ENCODE measurements around the gene MYL5. TPM values are rescaled to one million over a fixed set of nuclear protein-coding genes. Genes with fewer than 3 reads are reported as not detected.

Gene MYL5
- total RNA-seq, 2 donors from 2014 or later: 14.6 to 25.7 TPM

DNA sequence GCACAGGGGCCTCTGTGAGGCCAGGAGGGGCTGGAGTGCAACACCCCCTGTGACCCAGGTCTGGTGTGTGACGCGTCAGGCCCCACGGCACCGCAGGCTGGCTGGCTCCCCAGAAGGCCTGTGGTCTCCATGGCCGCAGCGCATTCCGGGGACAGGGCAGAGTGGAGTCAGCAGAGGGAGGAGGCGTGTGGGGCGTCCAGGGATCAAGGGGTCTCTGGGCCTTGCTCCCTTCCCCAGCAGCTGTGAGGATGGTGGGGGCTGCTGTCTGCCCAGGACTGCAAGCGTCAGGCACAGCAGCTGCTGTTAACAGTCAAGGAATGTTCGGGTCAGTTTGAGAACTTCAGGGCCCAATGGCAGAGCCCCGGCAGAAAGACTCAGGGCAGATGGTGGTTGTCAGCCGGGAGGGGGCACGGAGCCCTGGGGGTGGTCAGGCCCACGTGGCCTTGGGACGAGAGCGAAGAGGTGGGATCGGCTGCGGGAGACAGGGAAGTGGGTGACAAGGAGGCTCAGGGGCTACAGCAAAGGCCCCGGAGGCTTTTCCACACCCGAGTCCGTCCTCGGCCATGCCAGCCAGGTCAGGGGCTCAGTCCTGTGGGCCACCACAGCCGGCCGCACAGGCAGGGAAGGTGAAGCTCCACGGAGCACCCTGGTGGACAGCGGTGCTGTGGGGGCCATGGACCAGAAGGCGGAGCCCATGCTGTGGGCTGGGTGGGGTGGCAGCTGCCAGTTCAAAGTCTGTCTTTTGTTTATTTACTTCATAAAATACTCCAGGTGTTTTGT, 49.6 kb downstream of the MYL5 start:
- H3K9me3 ChIP-seq: no peaks in the 10 kb centered on the region
- intact Hi-C loops (cut with DNase I): no loop called here
- H3K27me3 ChIP-seq (replicated peaks; ENCODE audit: insufficient read depth): no peaks in the 10 kb centered on the region
- H3K4me1 ChIP-seq (replicated peaks): no peaks in the 10 kb centered on the region
- no peak for DNase-seq (ENCODE audit: low spot score)
- H3K36me3 ChIP-seq: no peaks in the 10 kb centered on the region
- no peak overlapping the region for H3K27ac ChIP-seq
- WGBS: 97% methylated on average over 22 of the region's 28 CpGs
- TF ChIP-seq, protein P1, sequence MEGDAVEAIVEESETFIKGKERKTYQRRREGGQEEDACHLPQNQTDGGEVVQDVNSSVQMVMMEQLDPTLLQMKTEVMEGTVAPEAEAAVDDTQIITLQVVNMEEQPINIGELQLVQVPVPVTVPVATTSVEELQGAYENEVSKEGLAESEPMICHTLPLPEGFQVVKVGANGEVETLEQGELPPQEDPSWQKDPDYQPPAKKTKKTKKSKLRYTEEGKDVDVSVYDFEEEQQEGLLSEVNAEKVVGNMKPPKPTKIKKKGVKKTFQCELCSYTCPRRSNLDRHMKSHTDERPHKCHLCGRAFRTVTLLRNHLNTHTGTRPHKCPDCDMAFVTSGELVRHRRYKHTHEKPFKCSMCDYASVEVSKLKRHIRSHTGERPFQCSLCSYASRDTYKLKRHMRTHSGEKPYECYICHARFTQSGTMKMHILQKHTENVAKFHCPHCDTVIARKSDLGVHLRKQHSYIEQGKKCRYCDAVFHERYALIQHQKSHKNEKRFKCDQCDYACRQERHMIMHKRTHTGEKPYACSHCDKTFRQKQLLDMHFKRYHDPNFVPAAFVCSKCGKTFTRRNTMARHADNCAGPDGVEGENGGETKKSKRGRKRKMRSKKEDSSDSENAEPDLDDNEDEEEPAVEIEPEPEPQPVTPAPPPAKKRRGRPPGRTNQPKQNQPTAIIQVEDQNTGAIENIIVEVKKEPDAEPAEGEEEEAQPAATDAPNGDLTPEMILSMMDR (IDR thresholded peaks at IDR 0.05): no peak
- H3K4me3 ChIP-seq: no peak overlapping the region

DNA sequence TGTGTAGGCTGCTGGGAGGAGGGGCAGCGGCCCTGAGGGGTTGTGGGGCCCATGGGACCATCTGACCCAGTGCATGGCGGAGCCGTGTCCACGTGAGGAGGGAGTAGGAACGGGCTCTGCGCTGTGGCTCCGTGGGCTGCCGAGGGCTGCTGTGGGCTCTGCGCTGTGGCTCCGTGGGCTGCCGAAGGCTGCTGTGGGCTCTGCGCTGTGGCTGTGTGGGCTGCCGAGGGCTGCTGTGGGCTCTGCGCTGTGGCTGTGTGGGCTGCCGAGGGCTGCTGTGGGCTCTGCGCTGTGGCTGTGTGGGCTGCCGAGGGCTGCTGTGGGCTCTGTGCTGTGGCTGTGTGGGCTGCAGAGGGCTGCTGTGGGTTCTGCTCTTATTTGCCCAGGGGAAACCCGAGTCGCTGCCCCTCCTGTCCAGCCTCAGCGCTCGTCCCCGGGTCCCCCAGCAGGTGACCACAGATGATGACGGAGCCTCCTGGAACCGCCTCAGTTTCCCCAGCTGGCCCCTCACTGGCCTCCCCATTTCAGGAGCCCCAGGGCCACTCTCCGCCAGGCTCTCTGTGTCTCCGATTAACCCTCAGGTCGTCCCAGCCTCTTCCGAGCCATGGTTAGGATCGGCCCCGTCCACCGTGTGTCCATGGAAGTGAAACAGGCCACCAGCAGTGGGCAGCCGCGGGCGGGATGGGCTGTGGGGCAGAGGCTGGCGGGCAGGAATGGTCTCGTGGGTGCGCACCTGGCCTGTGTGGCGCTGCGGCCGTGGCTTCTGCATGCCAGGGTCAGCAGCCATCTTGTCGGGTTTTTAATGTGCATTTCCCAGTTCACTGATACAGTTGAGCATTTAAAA, 51.3 kb downstream of the MYL5 start:
- no peak for DNase-seq (ENCODE audit: low spot score)
- intact Hi-C loops (cut with DNase I): no loop called here
- no peak overlapping the region for H3K4me3 ChIP-seq
- 90% methylated on average over 36 of the region's 41 CpGs for WGBS
- no peaks in the 10 kb centered on the region for H3K4me1 ChIP-seq (replicated peaks)
- H3K27ac ChIP-seq: no peak overlapping the region
- TF ChIP-seq, protein P1 (IDR thresholded peaks at IDR 0.05): no peak
- TF ChIP-seq POLR2AphosphoS5 (IDR thresholded peaks at IDR 0.05) (no peak), POLR2A (IDR thresholded peaks at IDR 0.05) (no peak)
- H3K27me3 ChIP-seq (replicated peaks; ENCODE audit: insufficient read depth): no peaks in the 10 kb centered on the region
- no peaks in the 10 kb centered on the region for H3K36me3 ChIP-seq
- H3K9me3 ChIP-seq: no peaks in the 10 kb centered on the region

DNA sequence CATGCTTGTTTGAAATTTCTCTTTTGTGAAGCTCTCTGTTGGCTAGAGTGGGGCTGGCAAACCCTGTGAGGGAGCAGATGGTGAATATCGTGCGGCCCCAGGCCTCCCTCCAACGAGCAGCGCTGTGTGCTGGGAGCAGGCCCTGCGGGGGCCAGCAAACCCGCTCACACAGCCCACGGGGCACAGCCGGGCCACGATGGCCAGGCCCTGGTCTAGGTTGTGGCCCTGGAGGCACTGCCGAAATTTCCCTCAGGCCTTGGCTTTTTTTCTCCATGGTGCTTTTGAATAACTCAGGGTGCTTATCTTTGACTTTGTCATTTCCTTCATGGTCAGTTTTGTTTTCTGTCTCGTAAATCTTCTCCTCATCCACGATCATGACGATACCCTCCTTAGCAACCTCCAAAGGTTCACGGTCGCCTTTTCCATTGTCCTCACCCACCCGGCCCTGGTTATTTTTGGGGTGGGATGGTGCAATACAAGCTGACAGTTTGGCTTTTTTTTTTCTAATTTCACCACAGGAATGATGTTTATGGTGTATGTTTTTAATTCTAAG, 52.0 kb downstream of the MYL5 start:
- no peak for TF ChIP-seq POLR2A (IDR thresholded peaks at IDR 0.05)
- TF ChIP-seq, protein P1 (IDR thresholded peaks at IDR 0.05): no peak
- TF ChIP-seq POLR2AphosphoS5 (IDR thresholded peaks at IDR 0.05): no peak
- Histone ChIP-seq H3K4me1 (replicated peaks) (no peaks in the 10 kb centered on the region), H3K27ac (no peak overlapping the region), H3K27me3 (replicated peaks; ENCODE audit: insufficient read depth) (no peaks in the 10 kb centered on the region), H3K4me3 (no peak overlapping the region), H3K9me3 (no peaks in the 10 kb centered on the region), H3K36me3 (no peaks in the 10 kb centered on the region)
- no peak for DNase-seq (ENCODE audit: low spot score)
- 43% methylated on average over 16 of the region's 16 CpGs for WGBS
- intact Hi-C loops (cut with DNase I): no loop called here

DNA sequence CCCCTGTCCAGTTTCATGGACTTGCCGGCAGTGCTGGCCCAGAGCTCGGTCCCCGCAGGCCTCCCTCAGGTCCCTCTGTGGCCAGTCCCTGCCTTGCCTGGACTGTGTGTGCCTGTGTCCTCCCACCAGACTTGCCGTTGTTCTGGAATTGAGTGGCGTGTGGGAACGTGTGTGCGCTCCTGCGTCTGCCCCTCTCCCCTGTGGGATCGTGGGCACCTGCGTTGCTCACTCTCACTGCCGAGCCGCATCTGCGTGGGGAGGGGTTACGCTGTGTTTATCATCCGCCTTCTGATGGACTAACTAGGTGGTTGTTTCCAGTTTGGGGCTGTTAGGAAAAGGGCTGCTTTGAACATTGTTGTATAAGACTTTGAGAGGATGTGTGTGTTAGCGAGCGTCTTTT, 52.5 kb downstream of the MYL5 start:
- no peak overlapping the region for H3K4me3 ChIP-seq
- TF ChIP-seq, protein P1 (IDR thresholded peaks at IDR 0.05): no peak
- no peak for TF ChIP-seq POLR2AphosphoS5 (IDR thresholded peaks at IDR 0.05)
- TF ChIP-seq POLR2A (IDR thresholded peaks at IDR 0.05): no peak
- no peaks in the 10 kb centered on the region for H3K27me3 ChIP-seq (replicated peaks; ENCODE audit: insufficient read depth)
- H3K4me1 ChIP-seq (replicated peaks): no peaks in the 10 kb centered on the region
- WGBS: 52% methylated on average over 17 of the region's 17 CpGs
- DNase-seq (ENCODE audit: low spot score): no peak
- H3K9me3 ChIP-seq: no peaks in the 10 kb centered on the region
- H3K27ac ChIP-seq: no peak overlapping the region
- H3K36me3 ChIP-seq: no peaks in the 10 kb centered on the region
- intact Hi-C loops (cut with DNase I): no loop called here
